ENCODE measurements around the gene LRRC14B. TPM values are rescaled to one million over a fixed set of nuclear protein-coding genes. Genes with fewer than 3 reads are reported as not detected.

LRRC14B gene
- polyA plus RNA-seq, 3 donors, result not detected

DNA sequence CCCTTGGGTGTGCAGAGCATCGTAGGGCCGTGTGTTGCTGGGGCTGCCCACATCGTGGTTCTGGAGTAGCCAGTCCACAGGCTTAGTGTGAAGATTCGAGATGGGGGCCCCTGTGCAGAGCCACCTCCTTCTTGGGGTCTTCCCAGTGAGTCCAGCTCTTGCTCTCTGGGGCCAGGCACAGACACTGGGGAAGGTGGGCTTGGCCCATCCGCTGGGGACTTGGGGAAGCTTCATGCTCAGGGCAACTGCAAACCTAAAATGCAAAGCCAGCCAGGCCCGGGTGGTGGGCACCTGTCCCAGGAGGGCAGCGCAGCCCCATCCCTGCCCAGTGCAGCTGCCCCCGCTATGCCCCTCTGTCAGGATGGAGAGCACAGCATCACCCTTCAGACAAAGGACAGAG lies 46.4 kb upstream of the LRRC14B start:
- H3K4me2 ChIP-seq (replicated peaks; ENCODE audit: extremely low read depth, low read length, poor library complexity, severe bottlenecking), result no peak overlapping the region
- H3K27ac Mint-ChIP-seq, result peak overlapping the region in 1 of 7 donors; percentile 7
- intact Hi-C loops (cut with micrococcal nuclease), result no loop called here
- no peak for DNase-seq
- H3K9me3 ChIP-seq (replicated peaks in 1 of 2; ENCODE audit: control insufficient read depth in 1 of 2, insufficient read depth in 1 of 2, low read length in 2 of 2), result peaks cover 18 to 22% of the 10 kb centered on the region in 2 donors
- no peak overlapping the region for H3K4me3 Mint-ChIP-seq
- no peak overlapping the region for H3K27ac ChIP-seq (ENCODE audit: low read depth in 1 of 2, low read length in 2 of 2)
- H3K4me1 ChIP-seq (ENCODE audit: control insufficient read depth in 1 of 2, insufficient read depth in 2 of 2, low read length in 2 of 2), result no peaks in the 10 kb centered on the region
- no peak overlapping the region for H2AFZ ChIP-seq (ENCODE audit: insufficient read depth, low read depth, low read length, poor library complexity, severe bottlenecking)
- H3K36me3 ChIP-seq (replicated peaks in 1 of 2; ENCODE audit: control insufficient read depth in 1 of 2, insufficient read depth in 2 of 2, low read length in 2 of 2), result no peaks in the 10 kb centered on the region
- H3K9me3 Mint-ChIP-seq, result peaks cover 15 to 31% (median 26%) of the 10 kb centered on the region in 7 donors
- H3K27me3 Mint-ChIP-seq (ENCODE audit: low read depth in 3 of 3), result peaks cover 0 to 2% (median 0%) of the 10 kb centered on the region in 3 donors
- no peak overlapping the region for H3K4me3 ChIP-seq (replicated peaks in 1 of 3; ENCODE audit: low read depth in 2 of 3, low read length in 3 of 3)
- H3K9ac ChIP-seq (ENCODE audit: insufficient read depth, low read length, poor library complexity, severe bottlenecking), result no peak overlapping the region
- H4K20me1 ChIP-seq (ENCODE audit: insufficient read depth, low read length), result no peaks in the 10 kb centered on the region
- H3K79me2 ChIP-seq (ENCODE audit: insufficient read depth, low read length), result no peaks in the 10 kb centered on the region
- H3K27me3 ChIP-seq (ENCODE audit: control insufficient read depth in 2 of 2, insufficient read depth in 2 of 2, low read length in 2 of 2), result no peaks in the 10 kb centered on the region
- TF ChIP-seq, protein P1, sequence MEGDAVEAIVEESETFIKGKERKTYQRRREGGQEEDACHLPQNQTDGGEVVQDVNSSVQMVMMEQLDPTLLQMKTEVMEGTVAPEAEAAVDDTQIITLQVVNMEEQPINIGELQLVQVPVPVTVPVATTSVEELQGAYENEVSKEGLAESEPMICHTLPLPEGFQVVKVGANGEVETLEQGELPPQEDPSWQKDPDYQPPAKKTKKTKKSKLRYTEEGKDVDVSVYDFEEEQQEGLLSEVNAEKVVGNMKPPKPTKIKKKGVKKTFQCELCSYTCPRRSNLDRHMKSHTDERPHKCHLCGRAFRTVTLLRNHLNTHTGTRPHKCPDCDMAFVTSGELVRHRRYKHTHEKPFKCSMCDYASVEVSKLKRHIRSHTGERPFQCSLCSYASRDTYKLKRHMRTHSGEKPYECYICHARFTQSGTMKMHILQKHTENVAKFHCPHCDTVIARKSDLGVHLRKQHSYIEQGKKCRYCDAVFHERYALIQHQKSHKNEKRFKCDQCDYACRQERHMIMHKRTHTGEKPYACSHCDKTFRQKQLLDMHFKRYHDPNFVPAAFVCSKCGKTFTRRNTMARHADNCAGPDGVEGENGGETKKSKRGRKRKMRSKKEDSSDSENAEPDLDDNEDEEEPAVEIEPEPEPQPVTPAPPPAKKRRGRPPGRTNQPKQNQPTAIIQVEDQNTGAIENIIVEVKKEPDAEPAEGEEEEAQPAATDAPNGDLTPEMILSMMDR (IDR thresholded peaks at IDR 0.05), result no peak
- 90% methylated on average over 8 of the region's 8 CpGs for WGBS (ENCODE audit: insufficient coverage)
- no peaks in the 10 kb centered on the region for H3K36me3 Mint-ChIP-seq
- H3K4me1 Mint-ChIP-seq, result no peaks in the 10 kb centered on the region

DNA sequence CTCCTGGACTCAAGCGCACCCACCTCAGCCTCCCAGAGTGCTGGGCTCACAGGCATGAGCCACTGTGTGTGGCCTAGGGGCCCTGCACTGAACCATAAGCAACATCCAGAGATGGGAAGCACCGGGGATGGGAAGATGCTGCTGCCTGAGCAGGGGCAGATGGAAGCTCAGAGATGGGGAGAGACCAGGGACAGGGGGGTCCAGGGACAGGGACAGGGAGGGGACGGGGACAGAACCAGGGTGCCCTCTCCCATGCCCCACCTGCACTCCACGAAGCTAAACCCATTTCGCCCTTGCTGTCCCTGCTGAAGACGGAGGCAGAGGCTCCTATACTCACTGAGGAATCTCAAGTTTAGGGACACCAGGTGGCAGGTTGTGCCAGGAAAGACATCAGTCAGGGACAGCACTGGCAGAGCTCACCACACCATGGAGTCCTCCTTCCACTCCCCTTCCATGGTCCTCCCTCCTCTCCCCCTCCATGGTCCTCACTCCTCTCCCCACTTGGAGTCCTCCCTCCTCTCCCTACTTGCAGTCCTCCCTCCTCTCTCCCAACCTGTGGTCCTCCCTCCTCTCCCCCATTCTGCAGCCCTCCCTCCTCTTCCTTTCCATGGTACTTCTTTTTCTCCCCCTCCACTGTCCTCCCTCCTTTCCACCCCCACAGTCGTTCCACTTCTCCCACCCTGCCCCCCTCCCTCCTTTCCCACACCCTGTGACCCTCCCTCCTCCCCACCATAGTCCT lies 45.5 kb upstream of the LRRC14B start:
- H3K9me3 ChIP-seq (replicated peaks in 1 of 2; ENCODE audit: control insufficient read depth in 1 of 2, insufficient read depth in 1 of 2, low read length in 2 of 2), result peaks cover 18 to 22% of the 10 kb centered on the region in 2 donors
- no peak overlapping the region for H3K4me2 ChIP-seq (replicated peaks; ENCODE audit: extremely low read depth, low read length, poor library complexity, severe bottlenecking)
- no peak overlapping the region for H3K4me3 ChIP-seq (replicated peaks in 1 of 3; ENCODE audit: low read depth in 2 of 3, low read length in 3 of 3)
- intact Hi-C loops (cut with micrococcal nuclease), result no loop called here
- H3K9ac ChIP-seq (ENCODE audit: insufficient read depth, low read length, poor library complexity, severe bottlenecking), result no peak overlapping the region
- H3K79me2 ChIP-seq (ENCODE audit: insufficient read depth, low read length), result no peaks in the 10 kb centered on the region
- Mint-ChIP-seq H3K36me3 (no peaks in the 10 kb centered on the region), H3K9me3 (peaks cover 15 to 31% (median 26%) of the 10 kb centered on the region in 7 donors), H3K4me1 (no peaks in the 10 kb centered on the region), H3K27ac (no peak overlapping the region), H3K27me3 (ENCODE audit: low read depth in 3 of 3) (peaks cover 0 to 2% (median 0%) of the 10 kb centered on the region in 3 donors), H3K4me3 (no peak overlapping the region)
- no peaks in the 10 kb centered on the region for H4K20me1 ChIP-seq (ENCODE audit: insufficient read depth, low read length)
- 93% methylated on average over 7 of the region's 7 CpGs for WGBS (ENCODE audit: insufficient coverage)
- no peaks in the 10 kb centered on the region for H3K36me3 ChIP-seq (replicated peaks in 1 of 2; ENCODE audit: control insufficient read depth in 1 of 2, insufficient read depth in 2 of 2, low read length in 2 of 2)
- TF ChIP-seq, protein P1 (IDR thresholded peaks at IDR 0.05), result no peak
- DNase-seq, result no peak
- no peaks in the 10 kb centered on the region for H3K27me3 ChIP-seq (ENCODE audit: control insufficient read depth in 2 of 2, insufficient read depth in 2 of 2, low read length in 2 of 2)
- H3K4me1 ChIP-seq (ENCODE audit: control insufficient read depth in 1 of 2, insufficient read depth in 2 of 2, low read length in 2 of 2), result no peaks in the 10 kb centered on the region
- H3K27ac ChIP-seq (ENCODE audit: low read depth in 1 of 2, low read length in 2 of 2), result no peak overlapping the region
- H2AFZ ChIP-seq (ENCODE audit: insufficient read depth, low read depth, low read length, poor library complexity, severe bottlenecking), result no peak overlapping the region

All from CD14-positive monocyte (primary cell).